Activated T-helper 1 cell treated with Interleukin-2 at 50 U/mL for 16 hours (primary cell): Measurements from ENCODE around the gene SSH3.
A peak's percentile ranks its signal among the peaks of the same experiment; 100 is the strongest.

ENCODE experiments used
- DNase-seq: peaks from one replicate; pipeline ENCODE4 v3.0.0-alpha.2; 2020; ENCODE audit warnings: low read depth

The SSH3 gene

DNA sequence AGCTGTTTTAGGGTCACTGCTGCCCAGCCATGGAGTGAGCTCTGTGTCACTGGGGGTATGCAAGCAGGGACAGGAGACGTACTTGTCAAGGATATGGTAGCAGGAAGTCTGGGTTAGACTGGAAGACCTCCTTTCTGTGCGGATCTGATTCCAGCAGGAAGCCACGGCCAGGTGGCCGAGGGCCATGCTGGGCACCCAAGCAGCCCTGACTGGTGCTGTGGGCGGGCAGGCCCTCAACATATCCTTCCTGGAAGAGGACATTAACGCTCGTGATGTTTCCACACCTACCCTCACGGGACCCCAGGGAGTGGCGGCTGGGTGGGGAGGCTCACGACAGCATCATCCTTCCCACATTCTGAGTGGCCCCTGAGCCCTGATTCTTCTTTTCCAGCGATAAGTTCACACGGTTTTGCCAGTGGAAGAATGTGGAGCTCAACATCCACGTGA lies 23.0 kb upstream of the SSH3 start:
- DNase-seq = no peak

GRCh38 chr11:67280788-67281551 lies 22.4 kb upstream of the SSH3 start:
- DNase-seq = no peak

DNA sequence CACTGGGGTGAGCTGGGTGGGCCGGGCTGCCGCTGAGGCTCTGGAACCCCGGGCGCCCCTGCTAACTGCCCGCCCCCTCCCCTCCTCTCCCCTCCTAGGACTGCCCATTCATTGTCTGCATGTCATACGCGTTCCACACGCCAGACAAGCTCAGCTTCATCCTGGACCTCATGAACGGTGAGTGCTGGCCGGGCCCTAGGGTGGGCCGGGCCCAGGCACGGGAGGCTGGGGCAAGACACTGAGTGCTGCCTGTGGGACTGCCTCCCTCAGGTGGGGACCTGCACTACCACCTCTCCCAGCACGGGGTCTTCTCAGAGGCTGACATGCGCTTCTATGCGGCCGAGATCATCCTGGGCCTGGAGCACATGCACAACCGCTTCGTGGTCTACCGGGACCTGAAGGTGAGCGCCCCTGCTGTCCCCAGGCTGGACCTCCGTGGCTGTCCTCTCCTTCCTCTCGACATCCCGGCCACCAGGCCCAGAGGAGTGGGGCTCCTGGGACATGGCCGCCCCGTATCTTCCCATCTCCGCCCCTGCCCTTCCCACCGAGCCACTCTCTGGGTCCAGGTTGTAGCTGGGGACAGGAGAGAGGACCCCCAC lies 21.7 kb upstream of the SSH3 start:
- DNase-seq = no peak

- no peak for DNase-seq
Measured at GRCh38 chr11:67282155-67282875, 21.0 kb upstream of the SSH3 start.

- DNase-seq = no peak
Measured at GRCh38 chr11:67282876-67283371, 20.4 kb upstream of the SSH3 start.

GRCh38 chr11:67283481-67283963 lies 19.8 kb upstream of the SSH3 start:
- no peak for DNase-seq

DNA sequence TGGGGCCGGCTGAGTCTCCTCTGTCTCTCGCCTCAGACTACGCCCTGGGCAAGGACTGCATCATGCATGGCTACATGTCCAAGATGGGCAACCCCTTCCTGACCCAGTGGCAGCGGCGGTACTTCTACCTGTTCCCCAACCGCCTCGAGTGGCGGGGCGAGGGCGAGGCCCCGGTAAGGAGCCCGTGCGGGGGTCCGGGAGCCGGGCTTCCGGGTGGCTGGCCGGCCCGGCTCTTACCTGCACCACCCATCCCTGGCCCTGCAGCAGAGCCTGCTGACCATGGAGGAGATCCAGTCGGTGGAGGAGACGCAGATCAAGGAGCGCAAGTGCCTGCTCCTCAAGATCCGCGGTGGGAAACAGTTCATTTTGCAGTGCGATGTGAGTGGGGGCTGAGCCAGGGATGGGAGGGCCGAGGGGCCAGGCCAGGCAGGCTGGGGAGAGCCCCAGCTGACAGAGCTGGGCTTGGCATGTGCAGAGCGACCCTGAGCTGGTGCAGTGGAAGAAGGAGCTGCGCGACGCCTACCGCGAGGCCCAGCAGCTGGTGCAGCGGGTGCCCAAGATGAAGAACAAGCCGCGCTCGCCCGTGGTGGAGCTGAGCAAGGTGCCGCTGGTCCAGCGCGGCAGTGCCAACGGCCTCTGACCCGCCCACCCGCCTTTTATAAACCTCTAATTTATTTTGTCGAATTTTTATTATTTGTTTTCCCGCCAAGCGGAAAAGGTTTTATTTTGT lies 18.4 kb upstream of the SSH3 start:
- no peak for DNase-seq

GRCh38 chr11:67285541-67286498 lies 17.5 kb upstream of the SSH3 start:
- no peak for DNase-seq

DNA sequence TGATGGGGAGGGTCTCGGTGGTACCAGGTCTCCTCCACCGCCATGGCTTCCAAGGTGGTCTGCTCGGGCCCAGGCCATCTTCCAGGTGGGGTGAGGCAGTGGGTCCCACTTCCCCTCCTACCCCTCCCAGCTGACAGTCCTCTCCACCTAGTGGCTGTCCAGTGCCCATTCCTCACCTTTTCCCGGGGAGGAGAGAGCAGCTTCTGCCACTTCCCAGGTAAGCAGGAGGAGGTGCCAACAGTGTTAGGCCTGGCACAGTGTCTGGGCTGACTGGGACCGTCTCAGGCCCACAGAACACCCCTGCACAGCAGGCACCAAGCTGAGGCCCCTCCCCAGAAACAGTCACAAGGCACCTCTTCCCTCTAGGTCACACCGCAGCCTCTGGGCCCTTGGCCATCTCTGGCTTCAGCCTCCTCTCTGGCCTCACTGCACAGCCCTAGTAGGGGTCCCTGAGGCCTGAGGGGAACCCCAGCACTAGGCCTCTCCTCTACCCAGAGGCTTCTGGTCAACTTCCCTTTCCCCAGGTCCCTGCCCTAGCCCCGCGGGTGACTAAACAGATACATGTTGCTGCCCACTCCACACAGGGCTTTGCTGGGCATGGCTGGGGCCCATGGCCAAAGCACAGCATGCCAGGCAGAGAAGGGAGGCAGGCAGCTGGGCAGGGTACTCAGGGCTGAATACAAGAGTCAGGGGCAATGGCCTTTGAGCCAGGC lies 16.6 kb upstream of the SSH3 start:
- DNase-seq = no peak

DNA sequence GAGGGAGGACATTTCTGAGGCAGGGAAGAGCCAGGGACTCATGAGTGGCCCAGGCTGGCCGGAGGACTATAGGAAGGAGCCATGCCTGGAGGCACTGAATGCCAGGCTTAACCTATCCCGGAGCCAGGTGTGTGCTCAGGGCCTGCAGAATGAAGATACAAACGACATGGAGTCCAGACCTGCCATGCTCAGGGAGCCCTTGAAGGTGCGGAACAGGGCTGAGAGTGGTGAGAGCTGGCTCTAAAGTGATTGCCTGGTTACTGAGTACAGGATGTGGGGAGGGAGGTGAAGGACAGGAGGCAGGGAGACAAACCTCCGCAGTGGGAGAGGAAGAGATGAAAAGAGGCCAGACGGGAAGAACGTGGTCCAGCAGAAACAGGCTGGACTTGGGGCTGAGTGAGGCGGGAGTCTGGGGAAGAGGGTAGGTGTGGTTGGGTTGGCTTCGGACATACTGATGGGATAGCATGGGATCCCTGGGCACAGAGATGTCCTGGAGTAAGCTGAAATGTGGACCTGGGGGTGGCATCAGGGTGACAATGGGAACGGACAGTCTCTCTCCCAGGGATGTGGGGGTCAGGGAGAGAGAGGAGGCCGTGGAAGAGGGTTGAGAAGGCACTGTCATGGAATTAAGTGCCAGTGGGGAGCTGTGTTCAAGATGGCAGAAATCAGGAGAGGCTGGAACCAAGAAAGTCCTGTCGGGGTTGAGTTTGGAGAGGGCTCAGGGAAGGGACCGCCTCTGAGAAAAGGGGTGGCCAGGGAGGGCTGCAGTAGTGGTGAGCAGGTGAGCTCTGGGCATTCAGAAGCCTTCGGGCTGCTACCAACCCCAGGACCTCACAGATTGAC lies 15.8 kb upstream of the SSH3 start:
- DNase-seq = no peak

DNA sequence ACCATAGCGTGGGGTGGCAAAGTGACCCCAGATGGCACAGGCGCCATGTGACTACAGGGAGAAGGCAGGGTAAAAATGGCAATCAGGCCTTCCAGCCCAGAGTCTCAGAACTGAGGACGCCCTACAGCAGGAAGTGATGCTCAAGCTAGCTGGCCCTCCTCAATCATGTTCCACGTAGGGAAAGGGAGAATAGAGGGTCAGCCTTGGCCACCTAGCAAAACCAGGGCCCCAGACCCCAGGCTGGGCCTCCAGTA lies 15.2 kb upstream of the SSH3 start:
- no peak for DNase-seq

DNA sequence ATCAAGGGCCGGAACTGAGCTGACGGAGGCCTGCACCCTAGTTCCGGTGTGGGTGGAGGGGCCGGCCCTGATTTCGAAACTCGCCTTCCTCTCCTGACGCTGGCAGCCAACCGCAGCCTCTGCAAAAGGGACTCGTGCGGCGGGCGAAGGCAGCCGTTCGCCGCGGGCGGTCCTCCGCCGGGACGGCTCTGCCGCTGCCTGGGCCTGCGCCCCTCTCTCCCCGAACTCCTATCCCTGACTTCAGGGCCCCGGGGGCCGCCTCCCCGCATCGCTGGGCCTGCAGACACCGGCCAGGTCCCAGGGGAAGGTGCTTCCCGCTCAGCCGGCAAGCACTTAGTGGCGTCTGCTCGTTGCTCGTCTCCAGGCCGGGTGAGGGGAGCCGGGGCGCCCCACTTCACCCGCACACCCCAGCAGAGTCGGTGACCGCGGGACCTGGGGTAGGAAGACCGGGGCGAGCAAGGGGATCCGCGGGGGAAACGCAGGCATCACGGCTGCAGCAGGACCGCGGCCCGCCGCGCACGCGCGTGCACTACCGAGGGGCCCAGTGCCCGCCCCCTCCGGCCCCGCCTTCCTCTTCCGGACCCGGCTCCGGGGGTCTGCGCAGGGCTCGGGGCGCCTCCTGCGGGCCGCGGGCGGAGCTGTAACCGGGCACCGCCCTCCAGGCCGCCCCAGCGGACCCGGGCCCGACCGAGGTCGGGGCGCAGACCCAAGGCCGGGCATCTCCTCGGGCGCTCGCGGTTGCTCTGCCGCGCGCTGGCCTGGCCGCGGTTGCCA lies 14.7 kb upstream of the SSH3 start:
- DNase-seq = peak; percentile 85

- no peak for DNase-seq
Measured at GRCh38 chr11:67289226-67289650, 14.1 kb upstream of the SSH3 start, which contains the start of gene ANKRD13D. Gene ANKRD13D (plus strand): TSS chr11:67289303. CDS start chr11:67289461, 158 bp downstream.

- DNase-seq = no peak
Measured at GRCh38 chr11:67289651-67290479, 13.5 kb upstream of the SSH3 start.

DNA sequence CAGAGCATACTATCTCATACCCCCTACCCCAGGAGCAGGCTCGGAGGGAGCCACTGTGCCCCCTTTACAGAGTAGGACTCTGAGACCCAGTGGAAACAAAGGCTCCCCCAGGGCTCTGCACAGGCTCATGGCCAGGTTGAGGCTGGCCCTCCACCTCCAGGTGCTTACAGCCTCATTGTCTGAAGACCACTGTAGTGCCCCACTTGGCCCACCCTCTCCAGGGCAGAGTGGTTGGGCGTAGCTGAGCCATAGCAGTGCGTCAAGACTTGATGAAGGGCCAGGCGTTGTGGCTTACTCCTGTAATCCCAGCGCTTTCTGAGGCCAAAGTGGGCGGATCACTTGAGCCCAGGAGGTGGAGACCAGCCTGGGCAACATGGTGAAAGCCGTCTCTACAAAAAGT lies 12.5 kb upstream of the SSH3 start:
- no peak for DNase-seq

DNA sequence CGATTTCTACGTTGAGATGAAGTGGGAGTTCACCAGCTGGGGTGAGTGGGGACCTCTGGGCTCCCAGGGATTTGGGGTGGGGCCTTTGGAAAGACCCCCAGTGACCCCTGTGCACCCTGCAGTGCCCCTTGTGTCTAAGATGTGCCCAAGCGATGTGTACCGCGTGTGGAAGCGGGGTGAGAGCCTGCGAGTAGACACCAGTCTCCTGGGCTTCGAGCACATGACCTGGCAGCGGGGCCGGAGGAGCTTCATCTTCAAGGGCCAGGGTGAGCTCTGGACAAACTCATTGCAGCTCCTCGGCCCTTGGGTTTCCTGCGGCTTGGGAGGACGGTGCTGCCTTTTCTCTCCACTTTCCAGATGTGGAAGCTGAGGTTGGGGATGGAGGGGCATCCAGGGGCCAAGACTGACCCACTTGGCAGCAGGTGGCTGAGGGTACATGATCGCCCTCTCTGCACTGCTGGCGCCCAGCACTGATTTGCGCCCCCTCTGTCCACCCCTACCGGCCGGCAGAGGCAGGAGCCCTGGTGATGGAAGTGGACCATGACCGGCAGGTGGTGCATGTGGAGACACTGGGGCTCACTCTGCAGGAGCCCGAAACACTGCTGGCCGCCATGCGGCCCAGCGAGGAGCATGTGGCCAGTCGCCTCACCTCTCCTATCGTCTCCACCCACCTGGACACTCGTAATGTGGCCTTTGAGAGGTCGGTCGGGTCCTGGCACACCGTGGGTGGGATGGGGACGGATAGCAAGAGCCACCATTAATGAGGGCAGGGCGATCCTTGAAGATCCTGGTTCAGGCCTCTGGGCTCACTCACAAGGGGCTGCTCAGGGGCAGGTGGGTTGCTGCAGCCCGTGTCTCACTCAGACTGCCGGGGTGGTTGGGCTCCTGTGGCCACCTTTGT lies 11.6 kb upstream of the SSH3 start:
- DNase-seq = no peak

DNA sequence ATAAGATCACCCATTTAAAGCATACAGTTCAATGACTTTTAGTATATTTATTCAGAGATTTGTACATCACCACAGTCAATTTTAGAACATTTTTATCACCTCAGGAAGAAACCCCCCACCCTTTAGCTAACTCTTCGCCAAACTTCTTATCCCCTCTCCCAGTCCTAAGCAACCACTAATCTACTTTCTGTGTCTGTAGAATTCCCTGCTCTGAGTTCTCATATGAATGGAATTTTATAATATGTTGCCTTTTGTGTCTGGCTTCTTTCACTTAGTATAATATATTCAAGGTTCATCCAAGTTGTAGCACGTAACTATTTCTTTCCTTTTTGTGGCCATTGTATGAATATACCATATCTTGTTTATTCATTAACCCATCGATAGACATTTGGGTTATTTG lies 10.7 kb upstream of the SSH3 start:
- no peak for DNase-seq
